Effector CD4-positive, alpha-beta T cell (primary cell): ENCODE measurements around the gene LRRC8B.
A peak's percentile ranks its signal among the peaks of the same experiment; 100 is the strongest.
"Not testable (repeated sequence)": the region's sequence is repeated elsewhere in the genome, so short reads cannot be mapped to it uniquely, and the experiment has no call there.

ENCODE experiments used
- DNase-seq: peaks from one replicate; pipeline ENCODE4 v3.0.0-alpha.2; 2020

LRRC8B gene

DNA sequence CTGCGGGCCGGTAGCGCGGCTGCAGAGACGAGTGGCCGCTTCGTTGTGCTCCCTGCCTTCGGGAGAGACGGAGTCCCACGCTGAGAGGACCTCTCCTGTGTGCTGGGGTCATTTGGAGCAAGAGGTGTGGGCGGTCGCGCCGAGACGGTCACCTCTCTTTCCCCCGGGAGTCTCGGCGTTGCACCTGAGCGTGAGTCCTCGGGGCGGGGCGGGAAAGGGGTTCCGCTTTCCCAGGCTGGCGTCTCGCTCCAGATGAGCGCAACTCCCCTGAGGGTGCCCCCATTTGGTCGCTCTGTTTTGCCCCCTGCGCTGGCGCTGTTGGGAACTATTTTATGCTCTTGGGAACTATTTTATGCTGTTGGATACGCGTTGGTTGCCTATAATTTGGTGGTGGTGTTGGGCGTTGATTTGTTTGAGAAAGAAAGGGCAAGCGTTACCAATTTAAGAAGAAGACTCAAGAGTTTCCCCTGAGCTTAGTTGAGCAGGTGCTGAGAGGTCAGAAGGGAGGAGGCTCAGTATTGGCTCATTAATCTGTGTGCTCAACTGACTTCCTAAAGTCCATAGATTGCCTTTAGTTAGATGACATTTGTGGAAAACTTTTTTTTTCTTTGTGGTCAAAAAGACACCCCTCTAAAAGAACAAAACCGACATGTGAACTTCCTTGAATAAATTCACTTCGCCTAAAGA is 683 bp downstream of the LRRC8B start:
- DNase-seq, result peak; percentile 9

DNA sequence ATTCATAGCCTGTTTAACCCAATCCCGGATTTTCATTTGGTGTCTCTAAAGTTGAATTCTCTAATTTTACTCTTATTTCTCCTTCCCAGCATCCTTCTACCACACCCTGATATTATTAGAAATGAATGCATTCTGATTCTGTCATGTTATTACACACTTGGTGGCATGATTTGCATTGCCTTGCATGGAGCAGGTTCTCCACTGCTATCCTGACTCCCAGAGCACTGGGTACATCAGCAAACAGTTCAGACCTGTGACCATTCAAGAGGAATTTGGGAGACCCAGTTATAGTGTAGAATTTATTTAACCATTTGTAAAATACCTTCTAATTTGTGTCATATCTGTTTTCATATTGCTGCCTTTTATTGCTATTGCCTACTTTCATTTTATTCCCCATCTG is 2.6 kb downstream of the LRRC8B start:
- no peak for DNase-seq

DNA sequence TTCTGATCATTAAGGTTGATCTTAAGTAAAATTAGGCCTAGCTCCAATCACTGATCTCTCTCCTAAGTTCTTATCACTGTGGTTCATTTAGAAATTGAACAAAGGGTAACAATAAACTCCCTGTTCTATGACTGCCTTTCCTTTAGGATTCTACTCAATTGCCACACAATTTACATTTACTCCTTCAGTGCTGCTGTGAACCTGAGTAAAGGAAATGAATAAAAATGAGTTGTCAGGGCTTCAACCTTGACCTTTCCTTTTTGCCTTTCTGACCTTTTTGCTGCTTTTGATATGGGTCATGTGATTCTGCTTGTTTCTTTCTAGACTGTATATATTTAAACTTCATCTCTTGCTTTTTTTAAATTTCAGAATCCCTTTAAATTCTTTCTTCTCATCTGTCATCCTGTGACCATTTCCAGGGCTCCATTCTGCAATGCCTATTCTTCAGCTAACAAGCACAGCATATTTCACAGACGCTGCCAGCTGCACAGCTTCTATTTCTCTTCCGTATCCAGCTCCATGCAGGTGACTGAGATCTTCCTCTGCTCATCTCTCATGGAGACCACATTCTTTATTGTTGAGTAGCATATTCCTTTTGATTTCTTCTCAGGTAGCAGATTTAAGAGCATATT is 3.2 kb downstream of the LRRC8B start:
- DNase-seq, result no peak

DNA sequence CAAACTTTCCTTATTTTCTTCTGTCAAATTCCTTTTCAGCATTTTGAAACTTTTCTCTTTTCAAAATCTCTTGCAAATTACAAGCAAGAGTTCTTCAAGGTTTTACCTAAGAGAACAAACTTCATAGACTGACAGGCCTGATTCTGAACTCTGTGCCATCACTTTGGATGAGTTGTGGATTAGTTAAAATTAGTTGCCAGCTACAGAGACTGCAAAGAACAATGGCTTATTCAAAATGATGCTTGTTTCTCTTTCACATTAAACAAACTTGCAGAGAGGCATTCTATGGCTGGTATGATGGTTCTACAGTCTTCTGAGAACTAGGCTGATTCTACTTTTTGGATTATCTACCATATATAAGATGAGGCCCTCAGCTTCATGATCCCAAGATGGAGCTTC is 3.8 kb downstream of the LRRC8B start:
- no peak for DNase-seq

DNA sequence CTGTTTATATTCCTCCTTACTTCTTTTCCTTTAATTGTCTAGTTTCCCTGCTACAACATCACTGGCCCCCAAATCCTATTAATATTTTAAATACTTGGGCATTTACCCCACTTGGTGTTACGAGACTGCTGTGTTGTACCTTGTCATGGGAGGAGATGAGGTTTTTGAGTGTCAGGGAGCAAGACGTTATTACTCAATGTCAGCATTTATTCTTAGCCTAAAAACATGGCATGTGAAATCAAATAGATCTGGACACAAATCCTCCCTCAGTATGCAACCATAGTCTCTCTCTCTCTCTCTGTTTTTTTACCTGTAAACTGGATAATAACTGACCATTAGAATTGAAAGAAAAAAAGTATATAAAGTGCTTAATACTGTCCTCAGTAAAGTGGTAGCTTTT is 4.6 kb downstream of the LRRC8B start:
- DNase-seq, result no peak

DNA sequence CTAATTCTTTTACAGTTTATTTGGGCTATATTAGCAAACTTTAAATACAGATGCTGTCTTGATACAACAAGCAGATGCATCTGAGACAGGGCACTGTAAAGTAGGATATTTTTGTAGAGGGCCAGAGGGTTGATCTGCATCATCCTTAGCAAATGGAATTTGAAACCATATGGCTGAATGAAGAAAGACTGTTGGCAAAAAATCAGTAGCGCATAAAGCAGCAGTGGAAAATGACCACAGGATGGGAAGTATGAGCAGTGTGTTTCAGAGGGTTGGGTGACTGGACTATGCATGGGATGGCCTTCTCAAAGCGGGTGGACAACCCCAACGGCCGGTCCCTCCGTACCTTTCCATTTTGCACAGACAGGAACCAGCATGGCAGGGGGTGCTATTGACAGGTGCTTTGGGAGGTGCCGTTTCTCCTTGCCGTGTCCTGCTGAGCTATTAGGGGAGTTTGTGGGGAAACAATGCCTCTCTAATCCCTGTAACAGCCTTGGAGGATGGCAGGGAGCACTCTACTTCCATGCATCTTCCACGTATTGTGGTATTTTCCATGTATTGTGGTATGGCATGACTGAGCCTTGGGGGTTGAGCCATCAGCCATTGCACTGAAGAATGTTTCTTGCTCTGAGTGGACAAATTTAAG is 5.9 kb downstream of the LRRC8B start:
- no peak for DNase-seq

DNA sequence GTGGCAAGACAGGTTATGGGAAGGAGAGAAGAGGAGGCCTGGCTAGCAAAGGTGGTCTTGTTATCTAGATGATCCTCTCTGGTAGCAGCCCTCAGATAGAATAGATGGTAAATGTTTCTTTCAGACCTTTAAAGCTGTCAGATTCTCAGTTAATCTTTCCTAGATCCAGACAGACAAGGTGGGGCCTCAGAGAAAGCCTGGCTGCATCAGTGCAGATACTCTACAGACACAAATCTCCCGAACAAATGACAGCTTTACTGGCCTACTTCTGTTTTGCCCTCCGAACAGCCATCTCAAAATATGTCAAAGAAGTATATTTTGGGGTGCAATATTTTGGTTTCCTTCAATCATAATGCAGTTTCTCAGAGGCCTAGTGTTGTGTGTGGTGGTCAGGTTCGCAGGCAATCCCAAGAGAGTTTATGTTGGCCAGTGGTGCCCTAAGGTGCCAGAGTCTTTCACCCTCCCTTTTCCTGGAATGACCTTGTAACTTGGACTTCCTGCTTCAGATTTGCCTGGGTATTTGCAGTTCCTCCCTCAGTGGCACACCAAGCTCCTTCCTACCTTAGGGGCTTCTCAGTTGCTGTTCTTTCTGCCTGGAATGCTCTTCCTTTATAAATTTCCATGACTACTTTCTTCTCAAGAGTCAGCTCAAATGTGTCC is 7.0 kb downstream of the LRRC8B start:
- DNase-seq, result no peak

DNA sequence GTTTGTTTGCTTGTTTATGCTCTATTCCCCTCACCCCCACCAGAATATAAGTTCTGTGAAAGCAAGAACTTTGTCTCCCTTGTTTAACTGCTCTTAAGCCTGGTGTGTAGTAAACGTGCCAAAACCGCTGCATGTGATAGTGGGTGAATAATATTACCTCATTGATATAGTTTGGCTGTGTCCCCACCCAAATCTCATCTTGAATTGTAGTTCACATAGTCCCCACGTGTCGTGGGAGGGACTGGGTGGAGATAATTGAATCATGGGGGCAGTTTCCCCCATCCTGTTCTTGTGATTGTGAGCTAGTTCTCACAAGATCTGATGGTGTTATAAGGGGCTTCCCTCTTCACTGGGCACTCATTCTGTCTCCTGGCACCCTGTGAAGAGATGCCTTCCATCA is 7.6 kb downstream of the LRRC8B start:
- no peak for DNase-seq

DNA sequence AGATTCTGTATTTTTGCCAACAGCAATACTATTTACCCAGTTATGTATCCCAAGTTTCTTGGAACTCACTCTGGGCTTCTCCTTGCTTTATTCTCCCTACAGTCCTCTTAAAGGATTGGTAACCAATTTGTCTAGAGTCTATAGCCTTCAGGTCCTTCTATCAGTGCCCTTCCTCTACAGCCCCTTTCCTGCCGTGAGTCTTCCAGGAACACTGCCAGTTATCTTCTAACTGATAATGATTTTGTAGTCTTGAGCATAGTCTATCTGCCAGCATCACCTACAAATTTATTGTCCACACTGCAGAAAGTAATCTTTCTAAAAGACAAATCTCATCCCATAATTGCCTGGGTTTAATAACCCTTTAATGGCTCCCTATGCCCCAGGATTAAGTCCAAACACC is 8.2 kb downstream of the LRRC8B start:
- no peak for DNase-seq

DNA sequence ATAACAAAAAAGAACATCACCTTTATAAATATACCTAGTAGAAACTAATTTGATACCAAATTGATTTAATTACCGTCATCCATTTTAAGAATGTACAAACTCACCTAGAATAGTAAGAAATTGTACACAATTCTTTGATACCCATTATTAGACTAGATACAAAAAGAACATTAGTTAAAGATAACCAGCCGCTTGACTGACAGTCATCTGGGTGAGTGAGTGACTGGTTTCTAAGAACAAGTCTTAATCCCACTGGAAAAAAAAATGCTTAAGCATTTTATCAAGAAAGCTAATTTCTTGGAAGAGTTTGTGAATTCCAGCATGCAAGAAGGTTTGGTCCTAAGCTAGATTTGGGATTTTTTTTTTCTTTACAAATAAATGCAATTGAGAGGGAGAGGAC is 10.9 kb downstream of the LRRC8B start:
- no peak for DNase-seq

DNA sequence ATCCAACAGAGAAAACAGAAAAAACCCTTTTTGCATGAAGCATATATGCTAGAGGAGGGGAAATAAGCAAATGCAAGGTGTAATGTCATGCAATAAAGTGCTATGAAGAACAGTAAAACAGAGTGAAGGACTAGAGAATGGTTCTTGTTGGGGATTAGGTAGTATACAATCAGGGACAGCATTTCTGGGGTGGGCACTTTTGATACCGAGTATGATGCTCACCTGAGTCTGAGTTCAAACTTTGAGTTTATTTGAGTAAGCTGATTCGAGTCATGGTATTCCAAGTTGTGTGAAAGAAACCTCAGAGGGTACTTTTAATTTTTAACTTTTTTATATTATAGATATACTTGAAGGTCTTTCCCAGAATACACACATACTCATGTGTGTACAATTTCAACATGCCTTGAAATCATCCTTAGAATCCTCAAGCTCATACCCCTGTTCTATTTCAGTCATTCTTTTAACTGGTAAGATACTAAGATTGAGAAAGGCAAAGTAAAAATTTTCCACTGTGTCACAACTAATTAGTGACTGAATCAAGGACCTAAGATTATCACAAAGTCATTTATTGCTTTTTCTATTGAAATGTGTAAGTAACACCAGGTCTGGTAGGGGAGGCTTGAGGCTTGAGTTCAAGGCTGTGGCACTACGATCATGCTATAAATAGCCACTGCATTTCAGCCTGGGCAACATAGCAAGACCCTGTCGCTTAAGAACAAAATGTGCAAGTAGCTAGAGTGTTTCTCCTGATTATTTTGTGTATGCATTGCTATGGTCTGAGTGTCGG is 12.1 kb downstream of the LRRC8B start:
- DNase-seq, result no peak

DNA sequence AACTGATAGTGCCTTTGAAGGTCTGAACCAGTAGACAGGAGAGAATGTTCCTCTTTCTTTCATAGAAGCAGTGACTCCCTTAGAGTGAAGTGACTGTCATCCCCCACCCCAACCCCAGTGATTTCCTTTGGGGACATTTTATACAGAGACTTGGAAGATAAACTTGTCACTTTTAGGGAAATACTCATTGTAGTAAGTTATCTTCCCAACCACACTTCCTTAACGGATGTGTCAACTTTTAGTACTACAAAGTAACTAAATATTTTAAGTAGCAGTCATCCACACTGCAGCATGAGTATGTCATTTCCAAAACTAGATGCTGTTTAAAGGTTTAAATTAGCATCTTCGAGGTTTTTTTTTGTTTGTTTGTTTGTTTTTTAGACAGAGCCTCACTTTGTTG is 13.7 kb downstream of the LRRC8B start:
- no peak for DNase-seq

DNA sequence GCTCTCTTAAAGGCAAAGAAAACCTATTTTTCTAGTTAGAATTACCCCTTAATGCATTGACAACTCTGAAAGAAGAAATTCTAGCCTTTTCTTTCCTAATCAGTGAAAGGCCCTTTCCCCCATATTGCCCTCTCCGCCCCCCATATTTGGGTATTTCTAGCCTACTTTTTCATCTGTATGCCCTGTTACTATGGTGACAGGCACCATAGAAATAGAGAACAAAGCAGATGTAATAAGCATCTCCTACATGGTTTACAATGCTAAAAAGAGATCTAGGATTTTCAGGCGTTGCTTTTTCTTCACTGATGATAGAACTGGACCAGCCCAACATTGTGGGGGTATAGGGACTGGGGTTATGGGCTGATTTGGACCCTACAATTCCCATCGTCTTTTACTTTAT is 14.5 kb downstream of the LRRC8B start:
- DNase-seq, result no peak

DNA sequence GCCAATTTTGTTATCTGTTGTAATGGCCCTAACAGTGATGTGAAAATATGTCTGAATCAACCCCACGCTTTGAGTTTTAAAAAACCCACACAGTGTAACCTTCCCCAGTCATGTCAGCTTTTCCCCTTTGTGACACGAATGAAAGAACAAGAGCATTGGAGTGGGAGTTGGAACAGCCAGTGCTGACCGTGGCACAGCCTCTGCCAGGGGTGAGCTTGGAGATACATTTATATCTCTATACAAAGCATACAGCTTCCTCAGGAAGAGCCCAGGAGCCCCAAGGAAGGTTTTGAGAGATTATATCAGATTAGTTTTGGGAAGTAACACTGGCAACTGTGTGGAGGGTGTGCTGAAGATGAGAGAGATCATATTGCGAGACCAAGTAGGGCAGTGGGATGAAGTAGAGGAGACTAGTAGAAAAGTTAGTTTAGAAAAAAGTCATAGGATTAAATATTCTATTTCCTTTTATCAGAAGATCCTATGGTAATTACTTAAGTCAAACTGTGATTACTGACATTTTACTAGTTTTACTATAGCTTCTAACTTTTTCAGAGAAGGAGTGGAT is 15.9 kb downstream of the LRRC8B start:
- DNase-seq, result no peak

DNA sequence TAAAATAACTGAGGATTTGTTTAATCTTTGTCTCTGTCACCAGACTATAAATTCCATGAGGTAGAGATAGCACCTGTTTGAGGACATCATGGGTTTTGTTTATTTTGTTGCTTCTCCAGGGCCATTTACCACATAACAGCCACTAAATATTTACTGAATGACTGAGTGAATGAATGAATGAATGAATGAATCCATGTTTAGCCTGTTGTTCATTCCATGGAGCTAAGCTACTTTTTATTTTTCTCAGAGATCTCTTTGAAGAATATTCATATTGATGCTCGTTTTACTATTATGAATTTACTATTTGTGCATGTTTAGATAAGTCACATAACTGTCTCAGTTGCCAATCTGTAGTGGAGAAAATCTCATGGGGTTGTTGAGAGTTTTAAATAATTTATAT is 17.7 kb downstream of the LRRC8B start:
- no peak for DNase-seq

DNA sequence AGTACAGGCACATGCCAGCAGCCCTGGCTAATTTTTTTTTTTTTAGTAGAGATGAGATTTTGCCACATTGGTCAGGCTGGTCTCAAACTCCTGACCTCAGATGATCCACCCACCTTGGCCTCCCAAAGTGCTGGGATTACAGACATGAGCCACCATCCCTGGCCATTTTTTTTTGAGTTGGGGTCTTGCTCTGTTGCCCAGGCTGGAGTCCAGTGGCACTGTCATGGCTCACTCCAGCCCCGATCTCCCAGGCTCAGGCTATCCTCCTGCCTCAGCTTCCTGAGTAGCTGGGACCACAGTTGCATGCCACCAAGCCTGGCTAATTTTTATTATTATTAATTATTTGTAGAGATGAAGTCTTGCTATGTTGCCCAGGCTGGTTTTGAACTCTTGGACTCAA is 19.0 kb downstream of the LRRC8B start:
- not testable (repeated sequence) for DNase-seq

DNA sequence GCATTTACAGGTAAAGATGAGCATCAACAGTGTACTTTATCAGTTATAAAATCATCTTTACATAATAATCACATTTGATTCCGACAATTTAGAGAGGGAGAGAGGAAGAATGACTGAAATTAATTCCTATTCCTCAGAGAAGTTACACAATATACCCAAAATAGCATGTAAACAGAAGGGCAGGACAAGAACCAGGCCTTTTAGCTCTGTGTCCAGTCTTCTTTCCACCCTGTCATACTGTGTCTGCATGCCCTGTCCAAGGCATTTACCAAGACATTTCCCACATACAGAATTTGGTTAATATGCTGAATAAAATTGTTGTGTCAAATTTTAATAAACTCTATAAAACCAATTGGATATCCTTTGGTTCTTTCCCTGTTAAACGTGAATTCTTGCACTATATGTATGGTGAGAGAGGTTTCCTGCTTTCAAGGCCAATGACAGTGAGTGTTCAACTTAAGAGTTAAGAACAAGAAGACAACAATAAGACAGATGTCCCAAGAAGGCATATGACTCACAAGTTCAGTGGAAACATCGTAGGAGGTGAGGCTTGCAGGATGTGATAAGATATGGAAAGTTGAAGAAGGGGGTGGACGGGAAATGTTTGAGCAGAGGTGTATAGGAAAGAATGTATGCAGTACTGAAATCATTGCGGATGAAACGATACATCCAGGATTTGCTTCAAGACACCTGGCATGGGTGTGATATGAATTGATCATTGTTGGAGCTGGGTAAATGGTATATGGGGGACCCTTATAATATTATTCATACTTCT is 20.8 kb downstream of the LRRC8B start:
- DNase-seq, result no peak

DNA sequence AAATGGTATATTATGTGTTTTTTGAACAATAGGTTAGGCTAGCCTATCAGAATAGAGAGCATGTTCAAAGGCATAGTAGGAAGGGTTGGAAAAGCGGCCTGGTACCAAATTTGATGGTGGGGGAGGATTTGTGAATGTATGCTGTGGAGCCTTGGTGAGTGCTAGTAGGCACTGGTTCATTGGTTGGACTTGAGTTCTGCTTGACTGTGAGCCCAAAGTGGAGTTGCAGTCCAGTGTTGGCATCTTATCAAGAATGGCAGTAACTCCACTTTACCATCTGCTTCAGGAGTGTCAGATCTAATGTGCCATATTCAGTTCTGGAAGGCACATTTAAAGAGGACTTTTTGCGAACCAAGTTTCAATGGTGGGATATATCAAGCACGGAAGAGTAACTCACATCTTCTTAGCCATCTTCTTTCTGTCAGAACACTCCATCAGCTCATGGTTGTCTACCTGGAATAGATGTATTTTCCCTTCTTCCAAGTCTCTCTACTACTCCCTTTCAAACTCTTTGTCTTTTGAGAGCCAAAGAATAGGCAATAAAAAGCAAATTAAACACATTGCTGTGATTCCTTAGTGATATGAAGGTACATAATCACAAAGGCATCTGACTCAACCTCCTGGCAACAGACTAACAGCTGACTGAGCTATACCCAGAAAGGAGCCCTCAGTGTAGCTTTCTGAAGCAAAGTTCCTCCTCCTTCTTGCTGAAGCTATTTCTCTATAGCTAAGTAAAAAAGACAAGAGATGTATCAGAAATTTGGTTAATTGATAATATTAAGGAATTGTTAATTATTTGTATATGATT is 21.7 kb downstream of the LRRC8B start:
- DNase-seq, result no peak

DNA sequence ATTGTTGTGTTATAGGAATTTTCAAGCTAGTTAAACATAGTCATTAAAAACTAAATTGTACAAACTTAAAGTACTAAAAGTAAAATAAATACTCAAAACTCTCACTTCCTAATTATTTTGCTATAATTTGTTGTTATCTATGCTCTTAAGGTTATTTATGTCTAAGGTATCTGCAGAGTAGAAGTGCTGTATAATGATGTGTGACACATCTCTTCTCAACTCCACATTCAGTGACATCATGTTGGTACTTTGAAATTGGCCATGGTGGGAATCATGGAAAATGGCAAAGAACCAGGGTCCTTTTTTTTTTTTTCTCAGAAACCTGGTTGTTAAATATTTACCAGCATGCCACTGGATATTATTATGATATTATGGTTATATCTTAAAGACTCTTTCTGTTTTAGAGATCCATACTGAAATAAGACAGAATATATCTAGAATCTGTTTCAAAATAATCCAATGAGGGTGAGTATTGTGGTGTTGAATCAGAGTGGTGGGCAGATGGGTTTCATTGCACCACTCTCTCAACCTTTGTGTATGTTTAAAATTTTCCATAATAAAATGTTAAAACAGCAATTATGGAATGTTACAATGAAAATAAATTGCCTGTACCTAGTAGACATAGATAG is 22.4 kb downstream of the LRRC8B start:
- no peak for DNase-seq

DNA sequence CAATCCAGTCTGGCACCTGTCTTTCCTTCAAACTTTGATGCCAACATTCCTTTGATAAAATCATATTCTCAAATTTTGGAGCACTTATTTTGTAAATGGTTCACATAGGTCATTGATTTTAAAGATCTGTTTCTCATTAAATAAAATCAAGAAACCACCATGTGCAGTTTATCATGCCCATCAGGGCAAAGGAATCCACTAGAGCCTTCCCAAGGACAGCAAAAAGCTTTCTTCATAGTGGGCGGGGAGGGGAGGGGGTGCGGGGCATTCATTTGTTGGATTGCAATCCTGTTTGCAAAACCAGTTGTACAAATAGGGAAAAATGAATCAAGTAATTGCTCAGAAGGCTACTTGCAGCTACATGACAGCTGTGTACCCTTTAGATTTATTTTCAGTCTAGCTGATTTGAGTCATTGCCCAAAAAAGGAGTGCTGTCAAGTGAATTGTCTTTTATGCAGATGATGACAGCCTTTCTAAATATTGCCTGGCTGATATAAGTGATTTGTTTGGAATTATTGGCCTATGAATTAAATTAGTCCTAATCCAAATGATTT is 23.0 kb downstream of the LRRC8B start:
- no peak for DNase-seq
